Keratinocyte (primary cell): ENCODE measurements around the gene PIGH. TPM values are rescaled to one million over a fixed set of nuclear protein-coding genes. Genes with fewer than 3 reads are reported as not detected.

Experiments
- DNase-seq: peaks from one replicate; pipeline ENCODE4 v3.0.0-alpha.2; 2011; ENCODE audit warnings: low read depth, missing footprints, low spot score
- FAIRE-seq: peaks from 2 replicates; lab custom pipeline; 2011; peaks lifted over from hg19 to GRCh38; lab: Jason Lieb, UNC
- H2AFZ ChIP-seq: 2 replicates; pipeline ENCODE4 v1.6.0; 2012; ENCODE audit warnings: low read length, control low read depth, inconsistent platforms; ENCODE audit not compliant: control insufficient read depth
- H3K27ac ChIP-seq: 2 replicates; pipeline ENCODE4 v1.5.1; 2011; ENCODE audit warnings: low read length; ENCODE audit not compliant: control insufficient read depth, insufficient read depth
- H3K27me3 ChIP-seq: 3 replicates; pipeline ENCODE4 v1.6.0; 2011; ENCODE audit warnings: low read length; ENCODE audit not compliant: control insufficient read depth, insufficient read depth; ENCODE audit errors: extremely low read depth
- H3K36me3 ChIP-seq, 2 experiments: 2 replicates in 1 of 2; 3 replicates in 1 of 2; pipeline ENCODE4 v1.5.1; 2011; ENCODE audit warnings: low read length in 2 of 2, mild to moderate bottlenecking in 1 of 2; ENCODE audit not compliant: control insufficient read depth in 2 of 2, insufficient read depth in 2 of 2; ENCODE audit errors: extremely low read depth in 1 of 2
- H3K4me1 ChIP-seq: 3 replicates; pipeline ENCODE4 v1.5.1; 2011; ENCODE audit warnings: low read length; ENCODE audit not compliant: control insufficient read depth, insufficient read depth; ENCODE audit errors: extremely low read depth
- H3K4me2 ChIP-seq: 3 replicates; pipeline ENCODE4 v1.6.0; 2011; ENCODE audit warnings: low read depth, low read length; ENCODE audit not compliant: control insufficient read depth, insufficient read depth; ENCODE audit errors: extremely low read depth
- H3K4me3 ChIP-seq, 3 experiments: fragments of 200-600 bp in 1 of 3; sonication (generic) in 1 of 3; 2 replicates in 2 of 3; 3 replicates in 1 of 3; pipeline ENCODE4 v1.5.1; 2011 to 2016; ENCODE audit warnings: low read length in 3 of 3, mild to moderate bottlenecking in 3 of 3, control low read depth in 2 of 3, inconsistent platforms in 1 of 3, low read depth in 1 of 3, mixed read lengths in 1 of 3, mixed run types in 1 of 3, moderate library complexity in 1 of 3; ENCODE audit not compliant: control insufficient read depth in 2 of 3, insufficient read depth in 2 of 3; ENCODE audit errors: extremely low read depth in 1 of 3
- H3K79me2 ChIP-seq: 2 replicates; pipeline ENCODE4 v1.6.0; 2012; ENCODE audit warnings: low read length; ENCODE audit not compliant: control insufficient read depth, insufficient read depth
- H3K9ac ChIP-seq: 3 replicates; pipeline ENCODE4 v1.6.0; 2011; ENCODE audit warnings: low read length; ENCODE audit not compliant: control insufficient read depth, insufficient read depth; ENCODE audit errors: extremely low read depth
- H3K9me1 ChIP-seq: 3 replicates; pipeline ENCODE4 v1.6.0; 2011; ENCODE audit warnings: low read length; ENCODE audit not compliant: control insufficient read depth, insufficient read depth; ENCODE audit errors: extremely low read depth
- H3K9me3 ChIP-seq: 2 replicates; pipeline ENCODE4 v1.5.1; 2012; ENCODE audit warnings: low read depth, low read length; ENCODE audit not compliant: control insufficient read depth
- H4K20me1 ChIP-seq: 3 replicates; pipeline ENCODE4 v1.6.0; 2011; ENCODE audit warnings: low read length; ENCODE audit not compliant: control insufficient read depth, insufficient read depth; ENCODE audit errors: extremely low read depth
- CTCF ChIP-seq, 3 experiments: IDR thresholded peaks in 1 of 3; conservative IDR thresholded peaks in 1 of 3; optimal IDR thresholded peaks in 1 of 3; 2 replicates in 2 of 3; 3 replicates in 1 of 3; pipeline versions ENCODE3 to v1.5.1; 2011; ENCODE audit warnings: low read length in 3 of 3, mild to moderate bottlenecking in 3 of 3, moderate library complexity in 2 of 3, control low read depth in 1 of 3, inconsistent platforms in 1 of 3; ENCODE audit not compliant: insufficient read depth in 2 of 3; ENCODE audit errors: extremely low read depth in 1 of 3
- EZH2 ChIP-seq: IDR thresholded peaks from one replicate; pipeline ENCODE4 v1.6.1; 2012; ENCODE audit warnings: inconsistent platforms, mild to moderate bottlenecking, low read length, moderate library complexity
- dilution Hi-C: fragments of 300-500 bp; cut with MboI; formaldehyde crosslinking; loops from one replicate; pipeline ENCODE4 v1.7.0; 2020; ENCODE audit warnings: low sequenced_read_pairs; ENCODE audit not compliant: extremely low pct_ligation_motif_present
- polyA plus RNA-seq, 5 experiments: library from polyadenylated mRNA; depleted of rRNA in 3 of 5; stranded (reverse) in 3 of 5; stranded (forward) in 1 of 5; unstranded in 1 of 5; fragments of >200 nt; gene quantifications; 1 replicate in 1 of 5; 2 replicates in 3 of 5; 3 replicates in 1 of 5; pipeline versions ENCODE4 v1.2.1 to v1.2.3, GENCODE V29; 2011 to 2012; ENCODE audit warnings: missing spikeins in 2 of 5, low read depth in 1 of 5, low replicate concordance in 1 of 5

The PIGH gene
- polyA plus RNA-seq, 1 donor (not counting 4 experiments of a cell fraction or from before 2014, with no cell fraction given) = 29.9 TPM

- Histone ChIP-seq H3K9ac (no peak overlapping the region), H2AFZ (no peak overlapping the region), H3K9me1 (no peaks in the 10 kb centered on the region), H3K9me3 (no peaks in the 10 kb centered on the region), H3K4me1 (peaks cover 3% of the 10 kb centered on the region), H3K4me2 (no peak overlapping the region), H3K27ac (no peak overlapping the region), H3K36me3 (peaks cover 7 to 8% of the 10 kb centered on the region in 2 experiments), H3K4me3 (no peak overlapping the region), H3K27me3 (no peaks in the 10 kb centered on the region), H4K20me1 (no peaks in the 10 kb centered on the region), H3K79me2 (no peaks in the 10 kb centered on the region)
- no peak for TF ChIP-seq CTCF (optimal IDR thresholded peaks at IDR 0.05 in 1 of 3, IDR thresholded peaks at IDR 0.05 in 1 of 3, conservative IDR thresholded peaks at IDR 0.05 in 1 of 3; ENCODE audit: extremely low read depth in 1 of 3, insufficient read depth in 2 of 3, low read length in 3 of 3)
- dilution Hi-C loops = no loop called here
- DNase-seq (no peak), FAIRE-seq (no peak)
Observed at GRCh38 chr14:67562025-67562775, 37.9 kb downstream of the PIGH start.

- Histone ChIP-seq H3K4me1 (peaks cover 3% of the 10 kb centered on the region), H3K27ac (no peak overlapping the region), H3K9me3 (no peaks in the 10 kb centered on the region), H3K27me3 (no peaks in the 10 kb centered on the region), H3K79me2 (no peaks in the 10 kb centered on the region), H3K9ac (no peak overlapping the region), H3K4me2 (no peak overlapping the region), H3K9me1 (no peaks in the 10 kb centered on the region), H2AFZ (no peak overlapping the region), H4K20me1 (no peaks in the 10 kb centered on the region), H3K4me3 (no peak overlapping the region), H3K36me3 (peaks cover 5 to 7% of the 10 kb centered on the region in 2 experiments)
- TF ChIP-seq EZH2 = no peak
- no peak for TF ChIP-seq CTCF (optimal IDR thresholded peaks at IDR 0.05 in 1 of 3, IDR thresholded peaks at IDR 0.05 in 1 of 3, conservative IDR thresholded peaks at IDR 0.05 in 1 of 3; ENCODE audit: extremely low read depth in 1 of 3, insufficient read depth in 2 of 3, low read length in 3 of 3)
- no peak for FAIRE-seq
- DNase-seq = no peak
- dilution Hi-C loops = no loop called here
Observed at GRCh38 chr14:67559639-67560038, 40.4 kb downstream of the PIGH start.
